ENCODE results near the gene RNASEL. TPM values are rescaled to one million over a fixed set of nuclear protein-coding genes. Genes with fewer than 3 reads are reported as not detected.

Gene RNASEL
- total RNA-seq, 1 donor from 2014 or later: 6.2 TPM

GRCh38 chr1:182601913-182602312 is 12.9 kb upstream of the RNASEL start:
- Mint-ChIP-seq H3K36me3 (no peaks in the 10 kb centered on the region), H3K27me3 (ENCODE audit: insufficient read depth, low read depth) (peaks cover 17% of the 10 kb centered on the region)
- no peak overlapping the region for H3K4me3 ChIP-seq

GRCh38 chr1:182601416-182601786 is 12.3 kb upstream of the RNASEL start:
- peaks cover 25% of the 10 kb centered on the region for H3K4me1 ChIP-seq
- H3K79me2 ChIP-seq (ENCODE audit: low read depth): no peaks in the 10 kb centered on the region
- H3K4me3 ChIP-seq: no peak overlapping the region
- Mint-ChIP-seq H3K36me3 (no peaks in the 10 kb centered on the region), H3K4me1 (peaks cover 25% of the 10 kb centered on the region), H3K27ac (no peak overlapping the region), H3K9me3 (no peaks in the 10 kb centered on the region), H3K4me3 (no peak overlapping the region), H3K27me3 (ENCODE audit: insufficient read depth, low read depth) (peaks cover 15% of the 10 kb centered on the region)
- peaks cover 31% of the 10 kb centered on the region for H3K27me3 ChIP-seq
- H3K4me2 ChIP-seq: no peak overlapping the region
- H3K9ac ChIP-seq: no peak overlapping the region
- peaks cover 15% of the 10 kb centered on the region for H3F3A ChIP-seq (ENCODE audit: low read depth)
- TF ChIP-seq EZH2 (IDR thresholded peaks at IDR 0.05) (no peak), CTCF (IDR thresholded peaks at IDR 0.05) (peak; percentile 90)
- no peaks in the 10 kb centered on the region for H3K9me3 ChIP-seq (ENCODE audit: low read depth)
- no peak overlapping the region for H2AFZ ChIP-seq (replicated peaks)
- H3K27ac ChIP-seq: no peak overlapping the region
- no peaks in the 10 kb centered on the region for H3K36me3 ChIP-seq
- DNase-seq (ENCODE audit: low spot score): peak; percentile 94
- H4K20me1 ChIP-seq (ENCODE audit: low read depth): no peaks in the 10 kb centered on the region

More at GRCh38 chr1:182601913-182602312, 12.9 kb upstream of the RNASEL start:
- no peak overlapping the region for H3K9ac ChIP-seq
- H3K36me3 ChIP-seq: no peaks in the 10 kb centered on the region
- Mint-ChIP-seq H3K4me3 (no peak overlapping the region), H3K27ac (no peak overlapping the region), H3K9me3 (no peaks in the 10 kb centered on the region), H3K4me1 (peaks cover 30% of the 10 kb centered on the region)
- no peaks in the 10 kb centered on the region for H4K20me1 ChIP-seq (ENCODE audit: low read depth)
- peaks cover 30% of the 10 kb centered on the region for H3K4me1 ChIP-seq
- TF ChIP-seq CTCF (IDR thresholded peaks at IDR 0.05): no peak
- TF ChIP-seq EZH2 (IDR thresholded peaks at IDR 0.05): no peak
- TF ChIP-seq EZH2phosphoT487 (IDR thresholded peaks at IDR 0.05): no peak
- no peaks in the 10 kb centered on the region for H3K9me3 ChIP-seq (ENCODE audit: low read depth)
- no peak overlapping the region for H2AFZ ChIP-seq (replicated peaks)
- H3K4me2 ChIP-seq: no peak overlapping the region
- no peak for DNase-seq (ENCODE audit: low spot score)
- peaks cover 31% of the 10 kb centered on the region for H3K27me3 ChIP-seq
- H3K79me2 ChIP-seq (ENCODE audit: low read depth): no peaks in the 10 kb centered on the region
- peaks cover 16% of the 10 kb centered on the region for H3F3A ChIP-seq (ENCODE audit: low read depth)
- no peak overlapping the region for H3K27ac ChIP-seq

- H3K36me3 ChIP-seq: no peaks in the 10 kb centered on the region
Observed at GRCh38 chr1:182600745-182601415, 11.8 kb upstream of the RNASEL start.

More at GRCh38 chr1:182600745-182601415, 11.8 kb upstream of the RNASEL start:
- DNase-seq (ENCODE audit: low spot score): no peak
- Mint-ChIP-seq H3K4me1 (peaks cover 21% of the 10 kb centered on the region), H3K9me3 (no peaks in the 10 kb centered on the region), H3K27ac (no peak overlapping the region), H3K27me3 (ENCODE audit: insufficient read depth, low read depth) (peaks cover 10% of the 10 kb centered on the region), H3K4me3 (no peak overlapping the region), H3K36me3 (no peaks in the 10 kb centered on the region)
- TF ChIP-seq EZH2phosphoT487 (IDR thresholded peaks at IDR 0.05): no peak
- no peak for TF ChIP-seq EZH2 (IDR thresholded peaks at IDR 0.05)
- no peak for TF ChIP-seq CTCF (IDR thresholded peaks at IDR 0.05)
- Histone ChIP-seq H3K4me3 (no peak overlapping the region), H3K9ac (no peak overlapping the region), H3K4me1 (peaks cover 25% of the 10 kb centered on the region), H3K9me3 (ENCODE audit: low read depth) (no peaks in the 10 kb centered on the region), H2AFZ (replicated peaks) (no peak overlapping the region), H3K27ac (no peak overlapping the region), H3K79me2 (ENCODE audit: low read depth) (no peaks in the 10 kb centered on the region), H3K27me3 (peaks cover 28% of the 10 kb centered on the region), H4K20me1 (ENCODE audit: low read depth) (no peaks in the 10 kb centered on the region), H3K4me2 (no peak overlapping the region), H3F3A (ENCODE audit: low read depth) (peaks cover 15% of the 10 kb centered on the region)

All from neural progenitor cell (in vitro differentiated cells).